ENCODE measurements around the gene SYT3. TPM values are rescaled to one million over a fixed set of nuclear protein-coding genes. Genes with fewer than 3 reads are reported as not detected.

SYT3 gene
- total RNA-seq, 6 experiments from 2014 or later, result not detected

- H3K36me3 Mint-ChIP-seq (ENCODE audit: low read depth), result peaks cover 4% of the 10 kb centered on the region; the same call in 1 of the 2 replicates
Measured at GRCh38 chr19:50629801-50630200, 9.9 kb downstream of the SYT3 start.

GRCh38 chr19:50629194-50629593 is 10.5 kb downstream of the SYT3 start:
- no peak for TF ChIP-seq CTCF (IDR thresholded peaks at IDR 0.05)
- Mint-ChIP-seq H3K9me3 (peaks cover 13% of the 10 kb centered on the region), H3K27me3 (ENCODE audit: insufficient read depth) (peaks cover 4% of the 10 kb centered on the region), H3K36me3 (ENCODE audit: low read depth) (peaks cover 3% of the 10 kb centered on the region; the same call in 1 of the 2 replicates), H3K27ac (no peak overlapping the region), H3K4me3 (no peak overlapping the region), H3K4me1 (ENCODE audit: low read depth) (no peaks in the 10 kb centered on the region)
- no peak for DNase-seq

More at GRCh38 chr19:50629801-50630200, 9.9 kb downstream of the SYT3 start:
- H3K4me3 Mint-ChIP-seq, result no peak overlapping the region
- H3K4me1 Mint-ChIP-seq (ENCODE audit: low read depth), result no peaks in the 10 kb centered on the region
- no peak for DNase-seq
- TF ChIP-seq CTCF (IDR thresholded peaks at IDR 0.05), result no peak
- no peak overlapping the region for H3K27ac Mint-ChIP-seq
- peaks cover 18% of the 10 kb centered on the region for H3K9me3 Mint-ChIP-seq
- peaks cover 4% of the 10 kb centered on the region for H3K27me3 Mint-ChIP-seq (ENCODE audit: insufficient read depth)

- peaks cover 6% of the 10 kb centered on the region for H3K9me3 Mint-ChIP-seq
- H3K36me3 Mint-ChIP-seq (ENCODE audit: low read depth), result no peaks in the 10 kb centered on the region; the same call in 1 of the 2 replicates
- no peak for DNase-seq
- no peaks in the 10 kb centered on the region for H3K4me1 Mint-ChIP-seq (ENCODE audit: low read depth)
- no peak overlapping the region for H3K4me3 Mint-ChIP-seq
- peaks cover 4% of the 10 kb centered on the region for H3K27me3 Mint-ChIP-seq (ENCODE audit: insufficient read depth)
- TF ChIP-seq CTCF (IDR thresholded peaks at IDR 0.05), result no peak
- no peak overlapping the region for H3K27ac Mint-ChIP-seq
Measured at GRCh38 chr19:50628551-50628950, 11.1 kb downstream of the SYT3 start.

- no peak for TF ChIP-seq CTCF (IDR thresholded peaks at IDR 0.05)
- no peaks in the 10 kb centered on the region for H3K4me1 Mint-ChIP-seq (ENCODE audit: low read depth)
- no peak for DNase-seq
- H3K9me3 Mint-ChIP-seq, result peaks cover 2% of the 10 kb centered on the region; the same call in 1 of the 2 replicates
- H3K27me3 Mint-ChIP-seq (ENCODE audit: insufficient read depth), result peaks cover 4% of the 10 kb centered on the region
- H3K4me3 Mint-ChIP-seq, result no peak overlapping the region
- H3K36me3 Mint-ChIP-seq (ENCODE audit: low read depth), result no peaks in the 10 kb centered on the region
- no peak overlapping the region for H3K27ac Mint-ChIP-seq
Measured at GRCh38 chr19:50628146-50628545, 11.5 kb downstream of the SYT3 start.

- H3K4me1 Mint-ChIP-seq (ENCODE audit: low read depth), result no peaks in the 10 kb centered on the region
- no peak for TF ChIP-seq CTCF (IDR thresholded peaks at IDR 0.05)
Measured at GRCh38 chr19:50626795-50627194, 12.9 kb downstream of the SYT3 start.

GRCh38 chr19:50626011-50626410 is 13.7 kb downstream of the SYT3 start:
- no peaks in the 10 kb centered on the region; the same call in 1 of the 2 replicates for H3K9me3 Mint-ChIP-seq
- TF ChIP-seq CTCF (IDR thresholded peaks at IDR 0.05), result no peak
- DNase-seq, result no peak
- H3K27ac Mint-ChIP-seq, result no peak overlapping the region
- peaks cover 3% of the 10 kb centered on the region for H3K27me3 Mint-ChIP-seq (ENCODE audit: insufficient read depth)
- no peaks in the 10 kb centered on the region for H3K36me3 Mint-ChIP-seq (ENCODE audit: low read depth)
- H3K4me3 Mint-ChIP-seq, result no peak overlapping the region
- no peaks in the 10 kb centered on the region for H3K4me1 Mint-ChIP-seq (ENCODE audit: low read depth)

More at GRCh38 chr19:50626795-50627194, 12.9 kb downstream of the SYT3 start:
- no peak for DNase-seq
- H3K27ac Mint-ChIP-seq, result no peak overlapping the region
- H3K36me3 Mint-ChIP-seq (ENCODE audit: low read depth), result no peaks in the 10 kb centered on the region
- no peak overlapping the region for H3K4me3 Mint-ChIP-seq
- H3K9me3 Mint-ChIP-seq, result no peaks in the 10 kb centered on the region; the same call in 1 of the 2 replicates
- peaks cover 4% of the 10 kb centered on the region for H3K27me3 Mint-ChIP-seq (ENCODE audit: insufficient read depth)
